HG02759 (cell line): ENCODE results near the gene CISH.

ENCODE experiments used
- ATAC-seq: cut with Tn5 transposase; IDR thresholded peaks from one replicate; pipeline ENCODE4 v1.9.1; 2021; ENCODE audit warnings: mild to moderate bottlenecking, moderate library complexity; ENCODE audit not compliant: unreplicated experiment

CISH gene

DNA sequence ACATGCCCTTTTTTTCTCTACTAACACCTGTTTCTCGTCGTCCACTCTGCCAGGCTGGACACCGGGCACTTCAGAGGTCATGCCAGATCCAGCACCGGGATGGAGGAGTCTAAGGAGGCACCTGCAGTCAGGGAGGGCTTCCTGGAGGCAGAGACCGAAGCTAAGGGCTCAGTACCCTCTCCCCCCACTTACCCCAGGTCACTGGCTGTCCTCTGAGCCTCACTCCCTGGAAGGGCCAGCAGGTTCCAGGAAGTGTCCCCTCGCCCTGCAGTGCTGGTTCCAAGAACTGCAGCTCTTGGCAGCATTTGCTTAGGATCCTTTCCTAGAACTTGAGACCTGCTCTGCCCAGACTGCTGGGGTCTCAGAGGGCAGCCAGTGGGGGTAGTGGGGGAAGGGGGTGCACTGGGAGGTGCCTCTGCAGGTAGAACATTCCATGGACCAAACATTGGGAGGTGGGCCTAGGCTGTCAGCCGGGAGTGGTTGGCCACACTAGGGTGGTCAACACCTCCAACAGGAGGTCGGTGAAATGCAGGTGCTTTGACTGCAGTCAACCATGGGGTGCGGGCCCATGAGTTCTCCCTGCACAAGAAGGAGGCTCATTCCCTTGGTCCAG is 11.3 kb downstream of the CISH start:
- ATAC-seq = no peak

- no peak for ATAC-seq
Observed at GRCh38 chr3:50599716-50600118, 11.9 kb downstream of the CISH start.

- no peak for ATAC-seq
Observed at GRCh38 chr3:50599115-50599715, 12.4 kb downstream of the CISH start.

DNA sequence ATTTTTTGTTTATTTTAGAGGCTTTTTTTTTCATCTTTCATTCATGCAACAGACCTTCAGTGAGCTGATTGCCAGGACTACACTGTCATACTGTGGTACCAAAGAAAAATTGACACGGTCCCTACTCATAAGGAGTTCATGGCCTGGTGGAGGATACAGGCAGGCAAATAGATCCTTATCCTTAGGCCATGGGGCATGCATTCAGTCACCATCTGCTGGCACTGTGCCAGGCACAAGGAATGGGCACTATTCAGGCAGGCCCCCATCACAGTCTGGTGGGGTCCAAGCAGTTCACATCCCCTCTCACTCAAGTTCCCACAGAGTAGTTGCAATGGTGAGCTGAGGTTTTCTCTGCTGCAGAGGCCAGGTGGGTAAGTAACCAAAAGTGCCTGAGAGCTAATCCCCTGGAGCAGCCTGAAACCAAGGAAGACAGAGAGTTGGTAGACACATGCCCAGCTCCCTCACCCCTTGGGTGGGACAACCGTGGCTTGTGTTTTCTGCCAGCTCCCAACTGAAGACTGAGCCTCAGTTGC is 17.3 kb downstream of the CISH start:
- no peak for ATAC-seq

GRCh38 chr3:50592568-50592967 is 19.0 kb downstream of the CISH start:
- no peak for ATAC-seq

- ATAC-seq = no peak
Observed at GRCh38 chr3:50591196-50591741, 20.3 kb downstream of the CISH start.

DNA sequence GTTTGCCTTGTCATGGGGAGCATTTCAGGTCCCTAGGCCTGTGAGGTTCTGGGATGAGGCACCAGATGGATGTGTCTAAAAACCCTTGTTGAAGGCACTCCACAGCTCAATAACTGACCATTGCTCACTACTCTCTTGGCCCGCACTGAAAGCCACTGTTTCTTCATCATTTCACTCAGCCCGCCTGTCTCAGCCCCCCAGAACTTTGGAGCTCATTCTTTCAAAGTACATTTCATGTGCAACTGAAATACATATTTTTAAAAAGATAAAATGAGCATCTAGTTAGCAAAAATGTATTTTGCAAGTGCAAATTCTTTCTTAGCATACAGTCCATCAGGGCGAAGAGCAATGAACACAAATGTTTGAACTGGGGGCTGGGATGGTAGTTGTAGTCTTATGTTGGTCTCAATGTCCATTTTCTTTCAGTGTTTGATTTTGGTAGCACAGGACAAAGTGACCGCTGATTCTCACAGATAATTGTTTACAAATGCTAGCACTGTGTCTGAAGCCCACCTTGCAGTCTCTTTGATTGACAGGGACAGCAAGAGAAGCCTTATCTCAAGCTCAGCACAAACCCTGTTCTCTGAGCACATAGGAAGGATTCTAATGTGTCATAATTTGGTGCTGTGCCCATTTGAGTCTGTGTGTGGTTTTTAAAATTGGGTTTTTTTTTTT is 22.7 kb downstream of the CISH start:
- no peak for ATAC-seq

DNA sequence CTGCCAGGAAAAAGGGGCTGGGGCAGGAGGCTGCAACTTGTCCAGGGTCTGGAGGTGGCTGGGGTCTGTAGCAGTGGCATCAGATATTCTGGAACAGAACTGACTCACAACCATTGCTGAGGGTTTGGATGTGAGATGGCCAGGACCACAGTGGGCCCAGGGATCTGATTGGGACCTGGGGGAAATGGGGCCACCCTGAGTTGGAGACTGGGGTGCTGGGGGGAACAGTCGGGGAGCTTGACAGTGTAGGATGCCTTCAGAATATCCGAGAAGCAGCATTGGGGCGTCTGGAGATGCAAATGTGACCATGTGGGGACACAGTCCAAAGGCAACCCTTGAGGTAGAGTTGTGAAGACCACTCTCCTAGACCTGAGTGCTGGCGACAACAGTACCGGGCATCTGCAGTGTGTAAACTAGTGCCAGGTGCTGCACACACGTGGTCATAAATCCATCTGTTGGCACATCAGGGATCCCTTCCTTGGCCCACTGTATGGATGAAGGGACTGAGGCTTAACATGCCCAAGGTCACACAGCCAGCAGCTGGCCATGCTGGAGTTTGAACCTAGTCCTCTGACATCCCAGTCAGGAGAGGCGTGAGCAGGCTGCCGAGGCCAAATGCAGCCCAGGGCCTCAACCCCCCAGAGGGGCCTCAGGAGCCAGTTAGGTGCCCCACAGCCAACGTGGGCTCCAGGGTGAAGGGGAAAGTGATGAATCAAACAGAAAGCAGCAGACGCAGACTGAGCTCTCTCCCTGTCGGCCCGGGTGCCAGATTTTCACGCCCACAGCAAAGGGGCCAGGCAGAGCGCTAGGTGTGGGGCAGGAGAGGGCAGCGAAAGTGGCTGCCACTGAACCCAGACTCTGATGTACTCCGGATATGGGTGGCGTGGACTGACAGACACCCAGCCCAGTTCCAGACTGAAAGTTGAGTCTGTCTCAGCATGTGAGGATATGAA is 23.5 kb downstream of the CISH start:
- ATAC-seq = peak; percentile 37

DNA sequence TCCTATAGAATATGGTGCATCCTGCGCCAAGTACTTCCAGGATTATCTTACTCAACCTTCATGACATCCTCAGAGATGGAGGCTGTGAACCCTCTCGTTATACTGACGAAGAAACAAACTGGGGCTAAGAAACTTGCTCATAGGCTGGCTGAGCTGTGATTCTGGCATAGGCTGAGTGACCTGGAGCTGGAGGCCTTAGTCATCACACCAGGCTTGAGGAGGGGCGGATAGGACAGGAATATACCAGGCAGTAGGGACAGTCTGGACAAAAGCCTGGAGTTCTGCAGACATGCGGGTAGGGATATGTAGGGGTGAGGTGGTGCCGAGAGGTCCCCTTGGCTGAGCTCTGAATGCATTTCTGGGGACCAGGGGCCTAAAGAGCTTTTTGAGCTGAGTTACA is 24.2 kb downstream of the CISH start:
- ATAC-seq = no peak

DNA sequence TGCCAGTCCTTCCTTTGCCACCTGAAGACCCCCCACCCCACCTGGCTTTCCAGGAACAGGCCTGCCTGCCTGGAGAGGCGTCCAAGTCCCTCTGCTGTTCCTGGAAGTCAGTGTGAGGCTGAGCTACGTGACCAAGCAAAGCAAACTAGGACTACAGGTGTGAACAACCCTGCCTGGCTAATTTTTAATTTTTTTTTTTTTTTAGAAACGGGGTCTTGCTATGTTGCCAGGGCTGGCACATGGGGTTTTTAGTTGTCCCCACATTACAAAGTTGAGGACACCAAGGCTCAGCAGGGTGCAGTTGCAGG is 24.9 kb downstream of the CISH start:
- ATAC-seq = no peak

DNA sequence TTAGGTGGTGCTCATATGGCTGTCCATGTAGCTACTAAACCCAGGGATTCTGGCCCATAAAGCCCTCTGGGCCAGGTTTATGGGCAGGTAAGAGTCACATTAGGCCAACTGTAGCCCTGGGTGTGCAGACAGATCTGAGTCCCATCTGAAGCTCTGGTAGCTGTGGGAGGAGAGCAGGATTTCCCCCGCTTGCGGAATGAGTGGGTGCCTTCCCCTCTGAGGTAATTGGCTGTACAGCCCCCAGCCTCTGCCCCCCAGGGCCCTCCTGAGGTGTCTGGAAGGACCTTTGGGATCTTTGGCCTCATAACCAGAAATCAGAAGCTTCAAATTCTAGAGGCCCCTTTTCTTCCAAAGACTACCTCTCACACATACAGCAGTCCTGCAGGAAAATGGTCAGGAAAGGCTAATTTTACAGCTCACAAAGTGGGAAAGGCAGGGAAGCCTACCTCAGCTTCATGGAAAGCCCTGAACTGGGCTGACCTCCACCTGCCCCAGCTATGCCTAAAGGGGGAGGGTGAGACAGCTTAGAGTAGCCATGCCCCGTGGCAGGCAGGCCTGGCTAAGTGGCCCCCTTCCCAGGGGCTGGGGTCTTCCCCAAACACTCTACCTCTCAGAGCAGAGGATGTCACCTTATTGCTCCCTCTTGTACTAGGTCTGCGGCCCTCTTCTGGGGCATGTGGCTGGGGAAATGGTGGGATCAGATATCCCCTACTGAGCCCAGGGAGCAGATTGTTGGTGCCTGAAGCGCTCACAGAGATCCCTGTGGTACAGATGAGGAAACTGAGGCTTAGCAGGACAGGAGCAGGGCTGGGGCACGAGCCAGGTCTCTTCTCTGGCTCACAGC is 25.4 kb downstream of the CISH start:
- ATAC-seq = peak; percentile 30

DNA sequence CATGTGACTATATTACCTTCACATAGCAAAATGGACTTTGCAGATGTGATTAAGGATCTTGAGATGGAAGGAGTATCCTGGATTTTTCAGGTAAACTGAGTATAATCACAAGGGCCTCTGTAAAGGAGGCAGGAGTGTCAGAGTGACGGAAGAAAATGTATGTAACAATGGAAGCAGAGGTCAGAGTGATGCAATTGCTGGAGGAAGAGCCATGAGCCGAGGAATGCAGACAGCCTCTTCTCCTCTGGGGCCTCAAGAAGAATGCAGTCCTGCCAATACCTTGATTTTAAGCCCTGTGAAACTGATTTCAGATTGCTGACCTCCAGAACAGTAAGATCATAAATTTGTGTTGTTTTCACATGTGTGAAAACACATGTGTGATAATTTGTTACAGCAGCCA is 27.2 kb downstream of the CISH start:
- ATAC-seq = no peak

DNA sequence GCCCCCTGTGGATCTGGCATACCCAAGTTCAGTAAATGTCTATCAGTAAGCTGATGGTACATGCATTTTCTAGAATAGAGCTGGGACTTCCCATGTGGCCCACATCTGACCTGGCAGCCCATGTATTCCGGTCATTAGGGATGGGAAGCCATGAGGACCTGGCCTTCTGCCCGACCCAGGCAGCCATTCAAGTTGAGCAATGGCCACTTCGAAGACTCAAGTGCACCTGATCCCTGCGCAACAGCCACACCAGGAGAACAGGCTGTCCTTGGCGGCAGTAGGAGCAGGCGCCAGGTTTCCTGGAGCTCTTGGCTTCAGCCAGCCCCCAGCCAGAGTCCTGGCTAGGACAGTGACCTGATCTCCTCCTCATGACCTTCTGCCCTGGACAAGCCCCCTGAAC is 27.7 kb downstream of the CISH start:
- ATAC-seq = no peak

DNA sequence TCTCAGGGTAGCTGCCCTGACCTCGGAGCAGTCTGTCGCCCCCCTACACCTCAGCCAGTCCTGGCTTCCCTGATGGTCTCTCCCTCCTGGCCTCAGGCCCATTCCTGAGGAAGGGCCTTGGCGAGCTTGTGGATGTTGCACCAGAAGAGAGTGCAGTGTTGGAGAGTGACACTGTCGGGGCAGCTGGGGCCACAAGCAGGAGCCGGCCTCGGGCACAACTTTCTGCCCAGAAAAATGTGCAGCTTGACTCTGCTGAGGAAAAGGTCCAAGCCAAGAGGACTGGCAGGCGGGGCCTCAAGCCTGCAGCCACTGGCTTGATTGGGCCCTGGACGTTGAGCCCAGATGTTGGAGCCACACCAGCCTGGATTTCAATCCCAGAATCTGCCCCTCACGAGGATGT is 29.5 kb downstream of the CISH start:
- ATAC-seq = no peak

GRCh38 chr3:50581459-50581842 is 30.1 kb downstream of the CISH start:
- no peak for ATAC-seq

GRCh38 chr3:50580683-50581458 is 30.7 kb downstream of the CISH start:
- ATAC-seq = no peak

DNA sequence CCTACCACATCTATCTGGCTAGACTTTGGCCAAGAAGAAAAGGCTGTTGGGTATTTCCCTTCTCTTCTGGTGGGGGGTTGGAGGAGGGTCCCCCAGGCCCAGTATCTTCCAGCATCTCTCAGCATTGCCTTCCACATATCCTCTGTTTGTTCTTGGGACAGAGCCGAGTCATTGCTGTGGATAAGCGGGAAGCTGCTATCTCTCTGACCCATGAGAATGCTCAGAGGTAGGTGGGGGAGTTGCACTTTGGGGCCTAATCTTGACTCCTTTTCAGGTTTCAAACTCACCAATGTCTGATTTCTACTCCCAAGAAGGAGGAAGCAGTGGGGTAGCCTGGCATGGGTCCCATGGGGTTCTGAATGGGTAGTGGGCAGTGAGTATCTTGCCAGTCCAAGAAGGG is 34.2 kb downstream of the CISH start:
- no peak for ATAC-seq

DNA sequence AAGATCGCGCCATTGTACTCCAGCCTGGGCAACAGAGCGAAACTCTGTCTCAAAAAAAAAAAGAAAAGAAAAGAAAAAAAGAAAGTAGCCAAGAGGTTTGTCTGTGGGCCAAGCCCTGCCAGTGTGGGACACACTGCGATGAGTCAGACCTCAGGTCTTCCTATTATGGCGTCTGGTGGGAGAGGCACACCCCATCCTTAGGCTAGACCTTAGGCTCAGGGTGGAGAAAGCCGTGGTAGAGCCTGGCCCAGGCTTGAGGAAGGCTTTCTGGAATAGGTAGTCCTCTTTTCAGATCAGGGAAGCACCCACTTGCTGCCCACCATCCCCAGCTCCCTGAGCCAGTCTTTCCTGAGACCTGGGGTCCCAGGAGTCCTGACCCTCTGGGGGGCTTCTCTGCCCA is 36.2 kb downstream of the CISH start:
- ATAC-seq = no peak

DNA sequence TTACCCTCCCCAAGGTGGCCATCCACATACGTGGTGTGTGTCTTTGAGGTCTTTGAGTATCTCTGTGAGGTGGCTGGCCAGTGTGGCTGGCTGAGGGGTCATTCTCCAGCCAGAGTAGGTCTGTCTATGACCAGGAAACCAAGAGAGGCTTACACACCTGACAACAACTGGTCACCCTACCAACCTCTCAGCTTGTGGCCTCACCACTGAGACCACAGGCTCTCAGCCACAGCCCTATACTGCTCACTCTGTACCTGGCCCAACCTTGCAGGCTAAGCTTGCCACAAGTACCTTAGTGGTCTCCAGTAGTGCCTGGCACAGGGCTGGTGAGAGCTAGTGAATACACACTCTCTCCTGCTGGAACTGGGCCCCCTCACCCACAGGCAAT is 37.1 kb downstream of the CISH start:
- ATAC-seq = no peak
